GM12801 (cell line): ENCODE measurements around the gene PAPPA.

Experiments
- CTCF ChIP-seq: IDR thresholded peaks from one replicate; pipeline ENCODE4 v1.5.1; 2011; ENCODE audit warnings: control low read depth; ENCODE audit not compliant: insufficient read length; ENCODE audit errors: extremely low read depth

PAPPA gene

GRCh38 chr9:116223926-116224325, 70.3 kb downstream of the PAPPA start:
- no peak for TF ChIP-seq CTCF

GRCh38 chr9:116230051-116230632, 76.6 kb downstream of the PAPPA start:
- no peak for TF ChIP-seq CTCF

- TF ChIP-seq CTCF = no peak
These were observed 79.0 kb downstream of the PAPPA start for GRCh38 chr9:116232424-116233159.

GRCh38 chr9:116233160-116233530, 79.6 kb downstream of the PAPPA start:
- no peak for TF ChIP-seq CTCF

GRCh38 chr9:116234081-116234480, 80.5 kb downstream of the PAPPA start:
- TF ChIP-seq CTCF = no peak

- no peak for TF ChIP-seq CTCF
These were observed 83.4 kb downstream of the PAPPA start for GRCh38 chr9:116236979-116237378.

GRCh38 chr9:116237456-116237855, 83.9 kb downstream of the PAPPA start:
- TF ChIP-seq CTCF = no peak
